Stimulated activated CD4-positive, alpha-beta T cell treated with anti-CD3 and anti-CD28 coated beads, TNF-alpha, amount 100 ng/mL, for 1 hour (primary cell): ENCODE results near the gene TMEM245.
"Not testable (repeated sequence)": the region's sequence is repeated elsewhere in the genome, so short reads cannot be mapped to it uniquely, and the experiment has no call there.

Experiments
- DNase-seq, 3 donors: peaks; one replicate each; pipeline ENCODE4 v3.0.0-alpha.2; 2020; ENCODE audit warnings: low read depth in 3 of 3, low spot score in 1 of 3

The TMEM245 gene

DNA sequence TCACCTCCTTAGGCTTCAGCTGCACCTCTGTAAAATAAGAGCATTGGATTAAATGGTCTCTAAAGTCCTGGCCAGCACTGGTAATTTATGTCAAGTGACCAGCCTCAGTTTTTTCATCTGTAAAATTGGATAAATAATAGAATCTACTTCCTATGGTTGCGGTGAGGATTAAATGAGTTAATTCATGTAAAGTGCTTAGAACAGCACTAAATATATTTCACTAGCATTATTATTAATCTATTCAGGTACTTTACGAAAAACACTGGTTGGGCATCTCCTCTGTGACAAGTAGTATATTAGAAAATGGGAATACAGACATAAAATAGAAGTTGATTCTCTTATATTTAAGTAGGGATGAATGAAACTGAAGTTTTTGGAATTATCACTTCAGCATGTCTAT lies 13.8 kb upstream of the TMEM245 start:
- DNase-seq: no peak

DNA sequence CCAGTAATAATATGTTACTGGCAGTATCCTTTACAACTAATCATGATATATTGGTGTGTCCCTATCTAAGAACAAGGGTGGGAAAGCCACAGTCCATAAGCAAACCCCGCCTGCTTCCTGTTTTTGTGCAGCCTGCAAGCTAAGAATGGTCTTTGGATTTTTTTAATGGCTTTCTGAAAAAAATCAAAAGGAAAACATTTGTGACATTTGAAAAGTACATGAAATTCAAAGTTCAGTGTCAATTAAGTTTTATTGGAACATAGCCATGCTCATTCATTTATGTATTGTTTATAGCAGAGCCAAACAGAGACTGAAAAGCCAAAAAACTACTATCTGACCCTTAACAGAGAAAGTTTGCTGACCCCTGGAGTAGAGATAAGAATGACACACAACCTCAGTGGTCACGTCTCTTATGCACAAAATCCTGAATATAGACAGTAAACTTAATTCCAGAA lies 12.8 kb upstream of the TMEM245 start:
- DNase-seq: no peak

DNA sequence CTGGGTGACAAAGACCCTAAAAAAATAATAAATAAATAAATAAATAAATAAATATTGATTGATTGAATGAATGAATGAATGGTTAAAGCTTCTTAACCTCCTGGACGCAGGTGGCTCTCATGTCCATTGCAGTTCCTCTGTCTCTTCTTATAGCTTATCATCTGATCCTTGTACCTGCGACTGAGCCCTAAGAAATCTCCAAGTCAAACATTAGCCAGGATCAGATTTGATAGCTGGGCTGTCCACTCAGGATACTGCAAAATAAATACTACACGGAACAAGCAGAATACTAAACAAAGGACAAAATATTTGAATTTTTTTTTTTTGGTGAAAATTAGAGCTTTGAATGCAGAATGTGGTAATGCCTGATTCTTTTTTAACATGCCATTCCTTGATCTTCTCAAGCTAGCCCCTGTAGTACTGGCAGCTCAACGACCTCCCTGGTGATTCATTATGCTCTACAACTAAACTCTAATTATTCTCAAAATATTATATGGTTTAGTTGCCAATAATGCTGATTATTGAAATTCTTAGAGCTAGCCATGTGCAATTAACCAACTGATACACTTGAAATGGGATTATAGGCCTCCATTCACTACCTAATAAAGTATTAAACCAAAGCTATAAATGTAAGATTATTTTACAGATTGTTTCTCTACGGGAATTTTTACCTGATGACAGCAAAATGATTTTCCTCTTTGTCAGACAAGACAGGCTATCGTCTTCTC lies 9.9 kb upstream of the TMEM245 start:
- DNase-seq: no peak

DNA sequence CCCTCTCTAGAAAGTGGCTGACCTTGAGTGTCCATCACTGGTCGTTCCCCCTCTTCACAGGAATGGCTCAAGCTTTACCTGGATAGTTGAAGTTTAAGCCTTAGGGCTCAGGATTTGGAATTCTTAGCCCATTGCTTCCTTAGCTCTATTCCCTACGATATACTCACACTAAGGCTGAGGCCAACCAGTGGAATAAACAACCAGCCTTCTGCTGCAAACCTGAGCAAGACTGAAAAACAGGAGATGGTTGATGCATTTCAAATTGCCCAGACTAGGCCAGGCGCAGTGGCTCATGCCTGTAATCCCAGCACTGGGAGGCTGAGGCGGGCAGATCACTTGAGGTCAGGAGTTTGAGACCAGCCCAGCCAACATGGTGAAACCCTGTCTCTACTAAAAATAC lies 6.9 kb upstream of the TMEM245 start:
- not testable (repeated sequence) for DNase-seq

DNA sequence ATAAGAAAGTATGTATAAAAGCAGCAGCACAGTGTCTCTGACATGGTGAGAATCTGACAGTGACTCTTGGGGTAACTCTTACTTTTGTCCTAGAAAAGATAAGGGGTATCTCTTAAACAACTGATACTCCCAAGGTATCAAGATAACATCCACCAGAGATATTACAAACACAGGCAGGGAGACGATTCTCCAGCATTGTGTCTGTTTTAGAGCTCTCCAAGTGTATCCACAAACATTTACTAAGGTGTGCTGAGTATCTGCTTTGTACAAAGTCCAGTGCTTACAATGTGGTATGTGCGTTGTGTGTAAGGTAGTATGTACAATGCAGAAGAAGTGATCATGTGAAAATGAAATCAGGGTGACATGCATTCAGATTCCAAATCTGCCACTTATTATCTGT lies 4.4 kb upstream of the TMEM245 start:
- DNase-seq: no peak

DNA sequence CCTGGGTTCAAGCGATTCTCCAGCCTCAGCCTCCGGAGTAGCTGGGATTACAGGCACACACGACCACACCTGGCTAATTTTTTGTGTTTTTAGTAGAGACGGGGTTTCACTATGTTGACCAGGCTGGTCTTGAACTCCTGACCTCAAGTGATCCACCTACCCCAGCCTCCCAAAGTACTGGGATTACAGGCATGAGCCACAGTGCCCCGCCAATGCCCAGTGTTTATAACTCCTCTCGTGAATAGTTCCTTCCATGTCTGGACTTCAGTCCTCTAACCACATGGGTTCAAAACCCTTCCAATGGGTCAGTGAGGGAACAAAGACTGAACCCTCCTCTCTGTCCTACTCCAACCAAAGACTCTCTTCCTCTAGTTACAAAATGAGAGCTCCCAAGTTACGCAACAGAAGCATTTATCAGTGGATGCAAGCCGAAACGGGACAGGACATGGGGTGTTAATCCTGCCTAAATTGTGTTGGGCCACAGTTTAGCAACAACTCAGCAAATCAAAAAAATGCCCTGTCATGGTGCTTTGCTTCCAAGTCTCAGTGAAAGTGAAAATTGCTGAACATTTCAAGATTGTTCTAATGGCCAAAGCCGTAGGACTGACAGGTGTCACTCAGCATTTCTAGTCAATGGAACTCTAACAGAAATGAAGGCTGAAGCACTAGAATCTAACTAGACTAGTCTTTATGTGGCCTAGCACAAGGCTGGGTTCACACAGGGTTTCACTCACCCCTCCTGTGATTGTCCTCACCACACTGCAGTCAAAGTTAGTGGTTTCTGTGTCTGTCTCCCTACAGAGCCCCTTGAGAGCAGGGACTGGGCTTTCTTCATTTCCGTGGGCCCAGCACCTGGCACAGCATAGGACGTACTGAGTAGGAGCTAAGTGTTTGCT lies 3.2 kb upstream of the TMEM245 start:
- no peak for DNase-seq

DNA sequence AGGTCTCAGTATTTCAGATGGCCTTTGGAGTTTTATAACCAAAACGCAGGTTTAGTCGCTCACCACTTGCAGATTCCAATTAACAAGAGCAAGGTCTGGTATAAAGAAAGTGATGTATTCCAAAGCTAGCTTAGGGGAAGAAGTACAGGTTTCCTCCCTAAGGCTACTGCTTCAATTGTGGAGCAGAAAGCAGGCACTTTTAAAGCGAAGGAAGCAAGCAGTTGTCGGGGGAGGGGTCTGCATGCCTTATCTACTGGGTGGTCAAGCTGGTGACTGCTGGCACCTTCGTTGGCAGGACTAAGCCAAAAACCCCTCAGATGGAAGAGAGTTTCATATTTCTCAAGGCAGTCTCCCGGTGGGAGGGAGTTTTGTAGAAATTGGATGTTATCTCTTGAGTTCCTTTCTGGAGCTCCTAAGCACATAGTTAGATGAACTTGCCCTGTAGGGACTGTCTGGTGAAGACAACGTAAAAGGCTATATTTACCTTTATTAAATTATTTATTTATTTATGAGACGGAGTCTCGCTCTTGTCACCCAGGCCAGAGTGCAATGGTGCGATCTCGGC lies 1.6 kb upstream of the TMEM245 start:
- no peak for DNase-seq

DNA sequence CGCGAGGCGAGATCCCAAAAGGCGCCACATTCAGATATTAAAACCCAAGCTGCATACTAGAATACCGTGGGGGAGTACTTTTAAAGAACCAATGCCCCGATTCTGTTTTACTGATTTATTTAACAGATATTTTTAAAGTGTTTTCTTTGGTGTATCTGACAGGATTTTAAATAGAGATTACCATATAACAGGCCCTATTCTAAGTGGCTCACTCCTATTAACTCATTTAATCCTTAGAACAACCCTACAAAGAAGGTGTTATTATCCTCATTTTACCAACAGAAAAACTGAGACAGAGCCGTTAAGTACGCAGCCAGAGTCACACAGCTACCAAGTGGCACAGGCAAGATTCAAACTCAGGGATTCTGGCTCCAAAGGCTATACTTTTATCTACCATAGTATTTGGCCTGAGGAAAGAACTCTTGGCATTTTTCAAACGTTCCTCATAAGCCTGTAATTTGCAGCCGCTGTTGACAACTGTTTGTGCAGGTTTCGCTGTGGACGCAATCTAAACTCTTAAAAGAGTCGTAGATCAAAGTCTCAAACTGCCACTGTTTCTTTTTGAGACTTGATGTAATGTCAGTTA lies 550 bp upstream of the TMEM245 start:
- no peak for DNase-seq

DNA sequence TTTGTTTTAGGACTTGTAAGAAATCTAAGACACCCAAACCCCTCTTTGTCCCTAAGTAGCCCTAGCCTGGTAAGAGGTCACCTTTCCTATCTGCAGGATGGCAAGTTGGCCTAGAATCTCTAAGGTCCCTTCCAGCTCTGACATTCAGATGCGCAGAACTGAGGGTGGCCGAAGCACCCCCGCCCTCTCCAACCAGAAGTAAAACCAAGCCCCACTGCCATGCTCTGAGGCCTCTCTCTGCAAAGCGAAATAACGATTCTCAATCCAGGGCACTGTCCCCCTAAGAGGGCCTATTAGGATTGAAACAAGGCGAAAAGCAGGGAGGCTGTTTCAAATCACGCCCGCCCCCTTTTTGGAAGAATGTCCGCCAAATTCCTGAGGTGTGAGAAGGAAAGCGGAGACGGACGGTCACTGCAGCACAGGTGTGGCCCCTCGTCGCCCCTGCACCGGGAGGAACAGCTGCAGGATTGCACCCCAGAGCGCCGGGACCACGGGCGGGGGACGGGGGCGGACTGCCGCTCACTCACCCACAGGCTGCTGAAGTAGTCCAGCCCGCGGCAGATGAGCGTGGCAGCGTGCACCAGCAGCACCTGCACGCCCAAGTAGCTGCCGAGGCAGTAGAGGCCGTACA lies 824 bp downstream of the TMEM245 start:
- no peak for DNase-seq

DNA sequence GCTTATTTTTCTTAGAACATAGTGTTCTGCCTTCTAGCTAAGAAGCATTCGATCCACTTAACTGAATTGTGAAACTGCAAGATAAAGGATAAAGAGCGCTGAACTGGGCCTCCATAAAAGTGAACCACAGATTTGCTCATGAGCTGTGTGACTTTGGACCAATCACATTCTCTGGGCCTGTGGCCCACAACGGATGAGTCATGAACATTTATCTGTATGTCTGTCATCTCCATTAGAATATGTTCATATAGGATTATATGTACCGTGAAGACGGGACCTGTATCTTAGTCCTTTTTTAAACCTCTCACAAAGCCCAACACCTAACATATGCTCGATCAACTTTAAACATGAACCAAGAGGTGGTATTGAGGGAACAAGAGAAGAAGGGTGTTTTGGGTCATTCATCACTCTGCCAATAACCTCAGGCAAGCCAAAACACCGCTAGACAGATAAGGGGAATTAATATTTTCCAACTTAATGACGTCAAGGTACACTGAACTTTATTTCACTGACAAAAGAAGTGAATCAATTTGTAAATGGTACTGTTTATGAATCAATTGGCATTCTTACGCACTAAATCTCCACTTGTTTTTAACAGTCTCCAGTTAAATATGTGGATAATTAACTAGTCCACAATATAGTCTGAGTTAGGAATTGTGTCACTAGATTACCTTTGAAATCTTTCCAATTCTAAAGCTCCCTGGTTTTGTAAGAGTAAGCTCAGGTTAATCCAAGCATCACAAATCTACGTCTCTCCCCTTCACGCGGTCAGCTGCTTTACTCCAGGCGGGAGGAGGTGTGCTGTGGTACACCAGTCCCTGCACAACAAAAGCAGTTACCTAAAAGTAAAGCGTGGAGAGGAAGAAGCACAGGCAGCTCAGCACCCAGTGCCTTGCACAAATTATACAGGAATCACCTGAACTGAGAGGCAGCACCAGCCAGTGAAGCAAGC lies 1.6 kb downstream of the TMEM245 start:
- no peak for DNase-seq

DNA sequence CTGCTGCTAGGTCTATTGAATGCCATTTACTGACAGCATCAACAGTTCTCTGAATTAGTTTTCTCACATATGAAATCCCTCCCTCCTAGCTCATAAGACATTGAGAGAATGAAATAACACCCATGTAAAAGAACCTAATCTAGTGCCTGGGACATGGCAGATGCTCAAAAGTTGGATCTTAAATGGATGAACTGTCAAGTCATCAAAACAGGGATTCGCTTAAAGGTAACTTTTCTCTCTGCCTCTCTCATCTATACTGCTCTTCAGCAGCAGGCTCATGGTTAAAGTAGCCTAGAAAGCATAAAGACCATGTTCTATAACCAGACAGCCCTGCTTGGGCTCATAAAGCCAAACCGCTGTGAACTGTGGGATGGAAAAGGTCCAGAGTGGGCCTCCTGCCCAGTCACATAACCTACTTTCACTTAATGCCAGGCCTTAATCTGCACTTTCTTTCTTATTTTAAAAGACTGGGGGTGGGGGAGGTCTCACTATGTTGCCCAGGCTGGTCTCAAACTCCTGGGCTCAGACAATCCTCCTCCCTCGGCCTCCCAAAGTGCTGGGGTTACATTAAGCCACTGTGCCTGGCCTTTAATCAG lies 3.7 kb downstream of the TMEM245 start:
- no peak for DNase-seq

DNA sequence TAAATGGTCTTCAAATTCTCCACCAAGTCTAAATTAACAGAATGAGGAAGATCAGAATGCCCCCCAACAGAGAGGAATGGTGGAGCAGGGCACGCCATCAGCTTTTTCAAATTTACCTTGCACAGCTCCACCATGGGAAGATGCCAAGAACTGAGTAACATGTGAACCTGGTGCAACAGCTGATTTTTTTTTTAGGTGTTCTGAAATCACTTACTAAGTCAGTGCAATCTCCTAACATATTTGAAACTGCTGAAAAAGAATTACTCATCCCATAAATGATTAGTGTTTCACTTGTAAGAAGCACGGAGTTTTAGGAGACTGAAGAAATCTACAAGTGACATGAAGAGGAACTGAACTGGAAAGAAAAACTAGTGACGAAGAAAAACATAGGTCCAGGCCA lies 5.1 kb downstream of the TMEM245 start:
- DNase-seq: no peak

DNA sequence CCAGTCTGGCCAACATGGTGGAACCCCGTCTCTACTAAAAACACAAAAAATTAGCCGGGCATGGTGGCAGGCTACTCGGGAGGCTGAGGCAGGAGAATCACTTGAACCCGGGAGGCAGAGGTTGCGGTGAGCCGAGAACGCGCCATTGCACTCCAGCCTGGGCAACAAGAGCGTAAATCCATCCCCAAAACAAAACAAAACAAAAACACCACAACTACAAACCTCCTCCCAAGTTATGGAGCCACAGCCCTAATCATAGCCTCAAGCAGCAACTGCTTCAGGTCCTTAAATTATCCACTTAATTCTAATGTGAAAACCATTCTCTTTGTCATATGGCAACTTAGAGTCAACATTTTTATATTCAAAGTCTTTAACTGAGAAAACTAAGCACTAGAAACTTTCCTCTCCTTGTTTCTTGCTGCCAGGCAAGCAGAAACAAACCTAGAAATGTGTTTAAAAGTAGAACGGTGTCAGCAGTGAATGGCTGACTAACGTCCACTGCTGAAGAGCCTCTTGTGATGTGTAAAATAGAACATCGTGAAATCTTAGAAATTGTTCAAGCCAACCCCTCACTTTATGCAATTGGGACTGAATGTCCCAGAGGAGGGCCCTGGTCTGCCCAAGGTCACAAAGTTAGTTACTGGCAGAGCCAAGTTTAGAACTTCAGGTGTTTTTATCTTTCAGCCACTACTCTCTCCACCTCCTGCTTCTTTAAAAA lies 5.7 kb downstream of the TMEM245 start:
- DNase-seq: no peak

DNA sequence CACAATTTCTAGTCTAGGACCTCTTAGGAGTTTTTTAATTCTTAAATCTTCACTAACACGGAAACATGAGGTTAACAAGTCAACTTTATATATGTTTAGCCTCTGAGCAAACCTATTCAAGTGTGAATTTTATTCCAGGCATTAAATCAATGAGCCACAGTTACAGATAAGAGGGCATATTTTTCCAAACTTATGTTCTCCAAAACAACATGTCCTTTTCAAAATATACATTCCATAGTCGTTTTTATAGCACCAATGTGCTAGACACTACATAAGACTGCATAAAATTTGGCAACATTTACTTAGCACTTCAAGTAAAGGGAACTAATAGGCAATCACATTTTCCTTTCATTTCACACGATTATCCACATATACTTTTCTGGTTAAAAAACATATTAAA lies 6.5 kb downstream of the TMEM245 start:
- DNase-seq: no peak

DNA sequence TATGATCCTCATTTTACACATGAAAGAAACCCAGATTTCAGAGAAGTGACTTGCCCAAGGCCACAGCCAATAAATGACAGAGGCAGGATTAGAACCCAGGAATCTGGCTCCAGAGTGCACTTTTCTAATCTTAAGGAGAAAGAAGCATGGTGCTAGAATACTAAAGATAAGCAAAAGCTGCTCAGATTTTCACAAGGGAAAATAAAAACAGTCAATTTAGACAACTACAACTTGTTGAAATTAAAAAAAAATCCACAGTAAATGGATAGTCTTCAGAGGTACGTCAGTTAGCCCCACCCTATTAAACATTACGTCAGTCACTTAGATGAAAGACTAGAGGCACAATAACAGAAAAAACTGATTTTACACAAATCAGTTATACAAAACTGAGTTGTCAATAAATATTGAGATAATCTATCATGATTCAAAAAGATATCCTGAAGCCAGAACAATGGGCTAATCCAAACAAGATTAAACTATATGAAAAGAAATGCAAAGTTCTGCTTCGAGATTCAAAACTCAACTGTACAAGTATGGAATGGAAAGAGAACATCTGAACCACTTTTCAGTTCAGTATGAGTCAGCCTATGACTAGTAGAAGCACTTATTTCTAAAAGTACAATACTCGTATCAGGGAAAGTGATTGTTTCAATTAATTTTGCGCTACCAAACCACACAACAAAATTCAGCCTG lies 9.3 kb downstream of the TMEM245 start:
- DNase-seq: no peak

DNA sequence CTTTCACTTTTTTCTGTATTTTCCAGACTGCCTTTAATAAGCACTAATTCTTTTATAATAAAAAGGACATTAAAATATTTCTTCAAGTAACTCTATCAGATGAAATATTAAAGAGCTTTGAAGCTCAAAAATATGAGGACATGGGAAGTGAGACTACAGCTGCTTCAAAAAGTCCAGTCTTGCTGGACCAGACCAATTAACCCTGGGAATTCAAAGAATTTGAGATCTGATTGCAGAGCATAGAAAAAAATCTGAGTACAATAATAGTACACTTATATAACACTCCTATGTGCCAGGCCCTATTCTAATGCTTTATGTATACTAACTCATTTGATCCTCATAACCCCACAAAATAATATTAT lies 9.8 kb downstream of the TMEM245 start:
- DNase-seq: no peak

DNA sequence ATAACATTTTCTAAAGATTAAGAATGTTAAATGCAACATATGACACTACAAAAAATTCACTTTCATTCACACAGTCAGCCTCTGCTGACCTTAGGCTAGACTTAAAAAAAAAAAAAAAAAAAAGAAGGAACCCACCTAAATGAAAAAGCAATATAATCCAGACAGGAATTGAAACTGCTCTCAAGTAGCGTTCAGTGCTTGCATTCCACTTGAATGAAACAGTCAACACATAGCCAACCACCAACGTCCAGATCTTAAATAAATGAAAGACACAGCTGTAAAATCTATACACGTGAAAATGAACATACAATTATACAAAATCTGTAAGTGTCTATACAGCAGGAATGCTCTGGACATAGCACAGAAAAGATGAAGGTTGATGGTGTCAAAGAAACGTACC lies 11.4 kb downstream of the TMEM245 start:
- DNase-seq: no peak

DNA sequence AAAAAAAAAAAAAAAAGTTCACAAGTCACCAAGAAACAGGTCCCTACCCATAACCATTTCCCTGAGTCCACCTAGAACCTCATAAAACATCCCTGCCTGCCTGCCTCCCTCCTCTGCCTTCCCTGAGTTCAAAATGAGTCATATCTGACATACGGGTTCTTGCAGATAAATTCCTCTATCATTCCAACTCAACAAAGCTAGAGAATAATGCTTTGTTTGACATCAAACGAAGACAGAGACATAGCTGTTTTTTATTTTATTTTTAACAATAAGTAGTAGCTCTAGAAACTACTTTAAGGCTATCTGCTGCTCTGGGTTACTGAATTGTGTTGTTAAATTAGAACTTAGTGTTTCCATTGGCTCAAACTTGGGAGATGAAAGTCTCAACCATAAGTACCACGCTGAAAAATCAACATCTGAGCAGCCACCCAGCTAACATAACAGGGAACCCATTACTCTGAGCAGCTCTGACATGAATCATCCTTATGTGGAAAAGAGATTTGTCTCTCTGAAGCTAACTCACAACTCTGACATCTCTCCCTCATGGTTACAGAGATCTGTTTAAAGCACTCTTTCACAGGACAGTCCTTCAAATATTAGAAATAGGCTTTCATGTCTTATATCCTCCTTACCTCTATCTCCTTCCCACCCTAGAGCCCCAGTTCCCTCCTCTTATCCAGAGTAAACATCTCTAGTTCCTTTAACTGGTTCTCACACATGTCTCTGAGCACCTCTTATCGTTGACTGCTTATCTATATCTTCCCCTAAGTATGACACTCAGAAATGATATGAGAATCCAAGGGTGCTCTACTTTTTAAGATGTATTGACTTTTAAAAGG lies 12.1 kb downstream of the TMEM245 start:
- no peak for DNase-seq
